Bone marrow (tissue), 2 donors: ENCODE data around the gene FAM13C.

Experiments
- DNase-seq, 2 donors: peaks; one replicate each; lab custom pipeline; 2025; lab: John Stamatoyannopoulos, UW

FAM13C gene

GRCh38 chr10:59361663-59362143 lies 646 bp downstream of the FAM13C start:
- no peak for DNase-seq

- DNase-seq = no peak
Observed at GRCh38 chr10:59360605-59361405, 1.5 kb downstream of the FAM13C start.

- no peak for DNase-seq
Observed at GRCh38 chr10:59358576-59358975, 3.8 kb downstream of the FAM13C start.

- no peak for DNase-seq
Observed at GRCh38 chr10:59354434-59354833, 7.9 kb downstream of the FAM13C start.

- no peak for DNase-seq
Observed at GRCh38 chr10:59350558-59350957, 11.8 kb downstream of the FAM13C start.

- no peak for DNase-seq
Observed at GRCh38 chr10:59346321-59346720, 16.0 kb downstream of the FAM13C start.

- no peak for DNase-seq
Observed at GRCh38 chr10:59342723-59343122, 19.6 kb downstream of the FAM13C start.

GRCh38 chr10:59342000-59342399 lies 20.3 kb downstream of the FAM13C start:
- no peak for DNase-seq

- no peak for DNase-seq
Observed at GRCh38 chr10:59340285-59340684, 22.1 kb downstream of the FAM13C start.

GRCh38 chr10:59339351-59339750 lies 23.0 kb downstream of the FAM13C start:
- no peak for DNase-seq

- DNase-seq = no peak
Observed at GRCh38 chr10:59337201-59337652, 25.1 kb downstream of the FAM13C start.

GRCh38 chr10:59336632-59337031 lies 25.7 kb downstream of the FAM13C start:
- DNase-seq = no peak

- no peak for DNase-seq
Observed at GRCh38 chr10:59335497-59335896, 26.9 kb downstream of the FAM13C start.

GRCh38 chr10:59333701-59334100 lies 28.6 kb downstream of the FAM13C start:
- no peak for DNase-seq

GRCh38 chr10:59332581-59332980 lies 29.8 kb downstream of the FAM13C start:
- no peak for DNase-seq

GRCh38 chr10:59331661-59332060 lies 30.7 kb downstream of the FAM13C start:
- no peak for DNase-seq

- no peak for DNase-seq
Observed at GRCh38 chr10:59325116-59325515, 37.2 kb downstream of the FAM13C start.

- no peak for DNase-seq
Observed at GRCh38 chr10:59324597-59324996, 37.8 kb downstream of the FAM13C start.

- no peak for DNase-seq
Observed at GRCh38 chr10:59323831-59324401, 38.4 kb downstream of the FAM13C start.

- no peak for DNase-seq
Observed at GRCh38 chr10:59323036-59323459, 39.3 kb downstream of the FAM13C start.

GRCh38 chr10:59322131-59322530 lies 40.2 kb downstream of the FAM13C start:
- DNase-seq = no peak

- DNase-seq = no peak
Observed at GRCh38 chr10:59320355-59320754, 42.0 kb downstream of the FAM13C start.

GRCh38 chr10:59319854-59320253 lies 42.5 kb downstream of the FAM13C start:
- DNase-seq = no peak
